ENCODE data around the gene FLYWCH1. TPM values are rescaled to one million over a fixed set of nuclear protein-coding genes. Genes with fewer than 3 reads are reported as not detected.
A peak's percentile ranks its signal among the peaks of the same experiment; 100 is the strongest.

Gene FLYWCH1
- total RNA-seq, 4 donors from 2014 or later, result 30.1 to 67.4 (median 46.8) TPM

- H3K27me3 ChIP-seq, result peaks cover 8 to 39% of the 10 kb centered on the region in 2 donors
- peak; percentile 35 to 61 for TF ChIP-seq POLR2A (IDR thresholded peaks at IDR 0.05)
- peak in 2 of 6 experiments; percentile 8 to 28 for TF ChIP-seq CTCF (IDR thresholded peaks at IDR 0.05)
- H3K9me3 ChIP-seq, result no peaks in the 10 kb centered on the region
- H3K4me1 ChIP-seq, result peaks cover 7 to 57% (median 38%) of the 10 kb centered on the region in 4 donors
- H3K27ac ChIP-seq, result peak within 1 kb of the TSS; percentile 45 to 76 (median 64)
- H3K4me3 ChIP-seq, result peak within 1 kb of the TSS; percentile 48 to 94 (median 76)
- H3K36me3 ChIP-seq, result no peaks in the 10 kb centered on the region
- DNase-seq, result peak; percentile 83 to 93 (median 93)
These were observed 57.2 kb downstream of the FLYWCH1 start, which contains the start of gene PAQR4 for GRCh38 chr16:2968738-2969544. PAQR4 (plus strand) TSS chr16:2969348; CDS start chr16:2969675, 327 bp downstream.

- Histone ChIP-seq H3K36me3 (no peaks in the 10 kb centered on the region), H3K9me3 (no peaks in the 10 kb centered on the region), H3K27ac (peak overlapping the region; percentile 45 to 76 (median 64)), H3K27me3 (peaks cover 8 to 30% of the 10 kb centered on the region in 2 donors), H3K4me1 (peaks cover 7 to 48% (median 29%) of the 10 kb centered on the region in 4 donors), H3K4me3 (peak overlapping the region; percentile 48 to 94 (median 76))
- peak; percentile 61 to 82 (median 76) for DNase-seq
- TF ChIP-seq CTCF (IDR thresholded peaks at IDR 0.05) (peak; percentile 29 to 48 (median 35)), POLR2A (IDR thresholded peaks at IDR 0.05) (no peak)
These were observed 58.1 kb downstream of the FLYWCH1 start for GRCh38 chr16:2969545-2970521.

- no peak for DNase-seq
- Histone ChIP-seq H3K9me3 (no peaks in the 10 kb centered on the region), H3K36me3 (no peaks in the 10 kb centered on the region), H3K4me1 (peaks cover 4 to 40% (median 23%) of the 10 kb centered on the region in 4 donors), H3K4me3 (peak overlapping the region in 3 of 4 donors; percentile 72 to 94 (median 80)), H3K27me3 (peaks cover 8 to 23% of the 10 kb centered on the region in 2 donors), H3K27ac (peak overlapping the region in 1 of 4 donors; percentile 71)
- TF ChIP-seq POLR2A (IDR thresholded peaks at IDR 0.05) (no peak), CTCF (IDR thresholded peaks at IDR 0.05) (no peak)
These were observed 58.8 kb downstream of the FLYWCH1 start for GRCh38 chr16:2970563-2970962.

GRCh38 chr16:2971134-2971984 is 59.6 kb downstream of the FLYWCH1 start:
- no peaks in the 10 kb centered on the region for H3K36me3 ChIP-seq

More at GRCh38 chr16:2971134-2971984, 59.6 kb downstream of the FLYWCH1 start:
- DNase-seq, result no peak
- H3K27me3 ChIP-seq, result peaks cover 8 to 16% of the 10 kb centered on the region in 2 donors
- no peaks in the 10 kb centered on the region for H3K9me3 ChIP-seq
- no peak for TF ChIP-seq CTCF (IDR thresholded peaks at IDR 0.05)
- no peak for TF ChIP-seq POLR2A (IDR thresholded peaks at IDR 0.05)
- no peak overlapping the region for H3K4me3 ChIP-seq
- H3K27ac ChIP-seq, result no peak overlapping the region
- H3K4me1 ChIP-seq, result peaks cover 4 to 33% (median 22%) of the 10 kb centered on the region in 4 donors

Data from Peyer's patch (tissue), 4 donors.